Natural killer cell treated with Interleukin-12 subunit alpha and Interleukin-12 subunit beta and Interleukin-15 and Interleukin-18, amount 100 ng/mL, for 72 hours (primary cell): ENCODE data around the gene SGSM2. TPM values are rescaled to one million over a fixed set of nuclear protein-coding genes. Genes with fewer than 3 reads are reported as not detected.

ENCODE experiments used
- ATAC-seq, 2 donors: fragments of 150-1000 bp; cut with Tn5 transposase in 1 of 2; sonication (Bioruptor Pico), chemical (Tn5 transposase) in 1 of 2; 2 replicates each; pipeline ENCODE4 v1.10.0; 2021
- DNase-seq: peaks from one replicate; pipeline ENCODE4 v3.0.0; 2022; ENCODE audit warnings: low spot score
- H3K27ac Mint-ChIP-seq, 2 donors: 1 replicate in 1 of 2; 2 replicates in 1 of 2; pipeline ENCODE4 v1.8.0; 2022; ENCODE audit warnings: mixed read lengths in 2 of 2, mild to moderate bottlenecking in 1 of 2, moderate library complexity in 1 of 2
- H3K27me3 Mint-ChIP-seq, 2 donors: 1 replicate in 1 of 2; 2 replicates in 1 of 2; pipeline ENCODE4 v1.8.0; 2022; ENCODE audit warnings: mixed read lengths in 2 of 2
- H3K36me3 Mint-ChIP-seq: one replicate; pipeline ENCODE4 v1.8.0; 2022; ENCODE audit warnings: mixed read lengths
- H3K4me1 Mint-ChIP-seq, 2 donors: 1 replicate in 1 of 2; 2 replicates in 1 of 2; pipeline ENCODE4 v1.8.0; 2022; ENCODE audit warnings: low read depth in 2 of 2, mixed read lengths in 2 of 2, mild to moderate bottlenecking in 1 of 2
- H3K4me3 Mint-ChIP-seq: one replicate; pipeline ENCODE4 v1.8.0; 2022; ENCODE audit warnings: mixed read lengths
- H3K9me3 Mint-ChIP-seq: 2 replicates; pipeline ENCODE4 v1.8.0; 2022; ENCODE audit warnings: mixed read lengths
- total RNA-seq, 2 donors: library from RNA; stranded (reverse); gene quantifications; one replicate each; pipeline ENCODE4 v1.2.3, GENCODE V29; 2022

Gene SGSM2
- total RNA-seq, 2 donors from 2014 or later = 16.6 to 54.8 TPM

DNA sequence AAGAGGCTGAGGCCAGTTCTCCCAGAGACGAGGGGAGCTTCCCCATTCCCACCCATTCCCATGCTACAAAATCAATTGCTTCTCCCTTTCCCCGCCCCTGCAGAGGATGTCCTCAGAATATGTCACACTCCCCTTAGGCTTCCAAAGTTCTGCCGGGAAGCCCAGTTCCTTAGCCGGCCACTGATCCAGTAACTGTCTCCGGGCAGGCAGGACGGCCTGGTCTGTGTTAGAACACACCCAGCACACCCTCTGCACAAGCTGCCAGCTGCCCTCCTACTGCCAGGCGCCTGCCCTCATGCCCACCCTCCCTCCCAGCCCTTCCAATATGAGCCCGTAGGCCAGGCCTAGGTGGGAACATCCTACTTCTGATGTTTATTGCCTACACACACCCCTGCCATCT, 31.1 kb downstream of the SGSM2 start:
- Mint-ChIP-seq H3K27ac (no peak overlapping the region), H3K4me1 (no peaks in the 10 kb centered on the region), H3K4me3 (no peak overlapping the region), H3K9me3 (no peaks in the 10 kb centered on the region), H3K27me3 (no peaks in the 10 kb centered on the region), H3K36me3 (no peaks in the 10 kb centered on the region)
- no peak for DNase-seq
- no peak for ATAC-seq

DNA sequence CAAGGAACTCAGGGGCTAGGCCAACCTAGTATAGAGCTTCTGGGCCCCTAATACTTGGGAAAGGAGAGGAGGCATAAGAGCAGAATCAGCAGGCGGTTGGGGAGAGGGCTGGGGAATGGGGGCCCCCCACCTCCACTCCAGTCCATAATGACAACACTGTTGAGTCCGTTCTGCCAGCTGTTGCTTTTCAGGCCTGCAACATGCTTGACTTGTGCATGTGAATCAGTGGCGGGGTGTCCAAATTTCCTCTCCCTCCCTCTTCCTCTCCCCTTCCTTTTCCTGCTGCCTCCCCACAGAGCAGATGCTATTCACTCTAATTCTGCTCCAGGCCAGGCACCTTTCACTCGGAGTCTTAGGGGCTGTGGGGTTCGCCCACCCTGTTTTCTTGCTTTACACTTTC, 31.7 kb downstream of the SGSM2 start:
- DNase-seq (no peak), ATAC-seq (no peak)
- Mint-ChIP-seq H3K27me3 (no peaks in the 10 kb centered on the region), H3K9me3 (no peaks in the 10 kb centered on the region), H3K4me3 (no peak overlapping the region), H3K27ac (no peak overlapping the region), H3K36me3 (no peaks in the 10 kb centered on the region), H3K4me1 (no peaks in the 10 kb centered on the region)

DNA sequence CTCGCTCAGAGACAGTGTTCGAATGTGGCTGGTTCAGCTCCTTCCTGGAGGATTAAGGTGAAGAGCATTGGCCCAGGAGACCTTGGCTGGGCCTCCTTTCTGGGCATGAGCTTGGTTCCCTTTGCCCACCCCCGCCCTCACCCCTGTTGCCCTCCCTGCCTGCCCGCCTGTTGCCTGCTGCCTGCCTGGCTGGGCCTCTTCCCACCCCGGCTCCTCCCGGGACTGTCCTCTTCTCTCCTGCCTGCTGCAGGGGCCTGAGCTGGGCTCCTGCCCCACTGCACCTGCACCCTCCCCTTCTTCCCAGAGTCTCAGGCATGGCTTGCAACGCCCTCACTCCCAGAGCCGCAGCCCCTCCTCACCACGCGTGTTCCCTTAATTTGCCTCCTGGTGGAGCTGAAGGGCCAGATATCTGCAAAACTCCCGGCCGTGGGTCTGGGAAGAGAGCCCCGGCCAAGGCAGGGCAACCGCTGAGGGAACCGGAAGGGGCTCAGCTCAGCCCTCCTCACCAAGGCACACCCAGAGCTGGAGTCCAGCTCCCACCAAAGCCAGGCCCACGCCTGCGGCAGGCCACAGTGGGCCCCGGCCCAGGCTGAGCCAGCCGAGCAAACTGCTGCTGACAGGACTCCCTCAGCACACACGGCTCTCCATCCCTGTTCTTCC, 32.4 kb downstream of the SGSM2 start:
- Mint-ChIP-seq H3K4me3 (no peak overlapping the region), H3K27me3 (no peaks in the 10 kb centered on the region)

DNA sequence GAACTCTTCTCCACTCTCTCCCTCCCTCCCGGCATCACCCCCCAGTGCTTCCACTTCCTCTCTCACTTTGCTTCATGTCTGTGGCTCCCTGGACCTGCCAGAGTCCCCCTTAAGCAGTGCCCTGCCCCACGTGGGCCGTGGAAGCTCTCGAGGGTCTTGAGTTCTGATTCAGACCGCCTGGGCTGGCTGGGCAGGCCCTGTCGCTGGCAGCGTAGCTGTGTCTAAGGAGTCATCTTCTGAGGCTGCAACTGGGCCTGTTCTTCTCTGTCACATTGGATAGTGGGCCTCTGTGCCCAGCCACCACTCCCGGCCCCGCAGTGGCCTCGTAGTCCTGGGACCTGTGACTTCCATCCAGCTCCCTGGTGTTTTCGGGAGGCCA, 32.9 kb downstream of the SGSM2 start:
- Mint-ChIP-seq H3K4me1 (no peaks in the 10 kb centered on the region), H3K36me3 (no peaks in the 10 kb centered on the region), H3K27ac (no peak overlapping the region), H3K4me3 (no peak overlapping the region), H3K27me3 (no peaks in the 10 kb centered on the region), H3K9me3 (no peaks in the 10 kb centered on the region)
- DNase-seq (no peak), ATAC-seq (no peak)

More for the DNA sequence above, 32.4 kb downstream of the SGSM2 start:
- Mint-ChIP-seq H3K4me1 (no peaks in the 10 kb centered on the region), H3K9me3 (no peaks in the 10 kb centered on the region), H3K27ac (no peak overlapping the region), H3K36me3 (no peaks in the 10 kb centered on the region)
- no peak for DNase-seq
- ATAC-seq = no peak

DNA sequence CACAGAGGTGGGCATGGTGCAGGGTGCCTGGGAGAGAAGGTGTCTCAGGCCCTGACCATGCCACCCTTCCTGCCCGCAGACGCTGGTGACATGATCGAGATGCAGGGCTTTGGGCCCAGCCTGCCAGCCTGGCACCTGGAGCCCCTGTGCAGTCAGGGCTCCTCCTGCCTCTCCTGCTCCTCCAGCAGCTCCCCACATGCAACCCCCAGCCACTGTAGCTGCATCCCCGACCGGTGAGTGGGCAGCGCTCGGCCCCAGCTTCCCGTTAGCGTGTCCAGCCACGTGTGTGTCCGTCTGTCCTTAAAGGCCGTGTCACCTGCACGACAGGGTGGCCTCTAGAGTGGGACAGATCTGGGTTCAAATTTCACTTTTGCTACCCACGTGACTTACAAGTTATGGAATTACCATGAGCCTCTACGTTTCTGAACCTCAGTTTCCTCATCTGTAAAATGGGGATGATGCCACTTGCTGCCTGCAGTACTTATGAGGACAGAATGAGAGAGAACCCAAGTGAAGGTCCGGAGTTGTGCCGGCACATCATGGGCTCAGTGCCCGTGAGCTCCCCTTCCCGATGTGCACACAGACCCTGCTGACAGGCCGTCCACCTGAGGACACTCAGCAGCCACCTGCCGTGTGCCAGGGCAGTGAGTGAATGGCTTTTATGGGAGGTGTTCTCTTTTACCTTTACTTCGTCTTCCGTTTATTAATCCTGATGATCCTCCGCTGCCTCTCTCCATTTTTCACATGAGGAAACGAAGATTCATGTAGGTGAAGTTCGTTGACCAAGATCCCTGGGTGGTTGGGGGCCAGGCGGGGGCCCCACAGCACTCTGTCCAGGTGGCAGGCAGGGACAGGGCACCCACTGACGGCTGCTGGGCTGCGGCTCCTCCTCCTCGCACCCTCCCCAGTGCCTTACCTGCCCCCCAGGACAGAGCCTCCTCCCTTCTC, 34.2 kb downstream of the SGSM2 start:
- no peak for DNase-seq
- H3K36me3 Mint-ChIP-seq = no peaks in the 10 kb centered on the region
- no peaks in the 10 kb centered on the region for H3K4me1 Mint-ChIP-seq
- ATAC-seq = no peak
- no peak overlapping the region for H3K27ac Mint-ChIP-seq
- H3K27me3 Mint-ChIP-seq = no peaks in the 10 kb centered on the region
- H3K9me3 Mint-ChIP-seq = no peaks in the 10 kb centered on the region
- H3K4me3 Mint-ChIP-seq = no peak overlapping the region

DNA sequence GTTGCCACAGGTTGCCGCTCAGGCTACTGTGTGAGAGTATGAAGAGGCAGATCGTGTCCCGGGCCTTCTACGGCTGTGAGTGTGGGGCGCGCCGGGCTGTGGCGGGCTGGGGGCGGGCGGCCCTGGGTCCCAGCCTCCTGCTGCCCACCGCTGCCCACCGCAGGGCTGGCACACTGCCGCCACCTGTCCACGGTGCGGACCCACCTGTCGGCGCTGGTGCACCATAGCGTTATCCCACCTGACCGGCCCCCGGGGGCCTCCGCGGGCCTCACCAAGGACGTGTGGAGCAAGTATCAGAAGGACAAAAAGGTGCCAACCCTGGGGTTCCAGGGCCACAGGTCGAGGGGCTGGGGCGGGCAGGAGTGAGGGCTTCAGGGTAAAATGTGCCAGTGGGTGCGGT, 34.9 kb downstream of the SGSM2 start:
- Mint-ChIP-seq H3K27ac (no peak overlapping the region), H3K9me3 (no peaks in the 10 kb centered on the region), H3K27me3 (no peaks in the 10 kb centered on the region), H3K4me1 (no peaks in the 10 kb centered on the region), H3K4me3 (no peak overlapping the region), H3K36me3 (no peaks in the 10 kb centered on the region)
- ATAC-seq (no peak), DNase-seq (no peak)

DNA sequence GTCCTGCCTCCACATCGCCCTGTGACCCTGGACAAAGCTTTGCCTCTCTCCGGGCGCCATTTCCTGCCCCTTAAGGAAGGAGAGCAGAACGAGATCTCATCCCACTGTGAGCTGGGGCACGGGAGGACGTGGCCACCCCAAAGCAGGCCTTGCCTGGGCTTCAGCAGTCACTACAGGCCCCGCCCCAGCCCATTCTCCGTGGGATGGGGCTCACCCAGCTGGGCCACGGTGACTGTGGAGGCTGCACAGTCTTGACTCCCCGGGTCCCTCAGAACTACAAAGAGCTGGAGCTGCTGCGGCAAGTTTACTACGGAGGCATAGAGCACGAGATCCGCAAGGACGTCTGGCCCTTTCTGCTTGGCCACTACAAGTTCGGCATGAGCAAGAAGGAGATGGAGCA, 35.4 kb downstream of the SGSM2 start:
- H3K36me3 Mint-ChIP-seq = no peaks in the 10 kb centered on the region
- ATAC-seq (no peak), DNase-seq (no peak)
- H3K27me3 Mint-ChIP-seq = no peaks in the 10 kb centered on the region
- H3K9me3 Mint-ChIP-seq = no peaks in the 10 kb centered on the region
- no peaks in the 10 kb centered on the region for H3K4me1 Mint-ChIP-seq
- no peak overlapping the region for H3K4me3 Mint-ChIP-seq
- no peak overlapping the region for H3K27ac Mint-ChIP-seq

DNA sequence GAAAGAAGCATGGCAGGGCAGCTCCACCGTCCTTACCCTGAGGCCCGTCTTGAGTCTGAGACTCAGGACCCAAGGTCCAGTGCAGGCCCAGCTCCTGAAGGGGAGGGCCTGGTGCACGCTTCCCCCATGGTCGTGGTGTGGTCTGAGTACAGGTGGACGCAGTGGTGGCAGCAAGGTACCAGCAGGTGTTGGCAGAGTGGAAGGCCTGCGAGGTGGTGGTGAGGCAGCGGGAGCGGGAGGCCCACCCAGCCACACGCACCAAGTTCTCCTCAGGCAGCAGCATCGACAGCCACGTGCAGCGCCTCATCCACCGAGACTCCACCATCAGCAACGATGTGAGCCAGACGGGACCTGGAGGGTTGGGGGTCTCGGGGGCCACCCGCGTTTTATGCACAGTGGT, 35.9 kb downstream of the SGSM2 start:
- DNase-seq = no peak
- no peaks in the 10 kb centered on the region for H3K9me3 Mint-ChIP-seq
- no peak overlapping the region for H3K27ac Mint-ChIP-seq
- no peaks in the 10 kb centered on the region for H3K36me3 Mint-ChIP-seq
- H3K27me3 Mint-ChIP-seq = no peaks in the 10 kb centered on the region
- H3K4me3 Mint-ChIP-seq = no peak overlapping the region
- H3K4me1 Mint-ChIP-seq = no peaks in the 10 kb centered on the region
- no peak for ATAC-seq

DNA sequence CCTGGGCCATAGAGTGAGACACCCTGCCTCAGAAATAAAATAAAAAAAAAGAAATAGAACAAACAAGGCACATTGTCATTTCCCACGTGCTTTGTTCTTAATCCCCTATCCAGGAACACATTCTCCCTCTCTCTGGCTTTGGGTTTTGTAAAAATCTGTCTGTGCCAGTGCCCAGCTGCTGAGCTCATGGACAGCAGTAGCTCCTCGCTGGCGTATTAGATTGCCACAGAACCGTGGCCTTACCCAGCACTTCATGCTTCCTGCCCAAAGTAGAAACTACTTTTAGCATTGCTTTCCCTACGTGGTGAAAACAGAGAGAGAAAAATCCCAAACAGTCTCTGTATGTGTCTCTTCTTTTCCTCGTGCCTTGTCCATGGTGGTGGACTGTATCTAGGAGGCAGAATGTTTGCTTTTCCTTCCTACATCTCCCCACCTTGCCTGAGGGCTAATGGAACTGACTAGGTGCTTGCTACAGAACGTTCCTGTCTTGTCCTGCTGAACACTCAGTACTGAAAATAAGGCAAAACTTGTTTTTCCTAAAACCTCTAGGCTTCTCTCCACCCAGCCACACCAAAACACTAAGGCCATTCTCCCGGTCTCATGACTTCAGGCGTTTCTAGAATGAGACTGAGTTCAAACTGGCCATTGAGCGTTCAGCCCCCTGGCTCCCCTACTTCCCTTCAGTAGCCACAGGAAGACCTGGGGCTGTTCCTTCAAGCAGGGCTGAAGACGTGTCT, 37.4 kb downstream of the SGSM2 start:
- H3K27me3 Mint-ChIP-seq = no peaks in the 10 kb centered on the region
- H3K36me3 Mint-ChIP-seq = no peaks in the 10 kb centered on the region
- no peaks in the 10 kb centered on the region for H3K4me1 Mint-ChIP-seq
- H3K4me3 Mint-ChIP-seq = no peak overlapping the region
- H3K27ac Mint-ChIP-seq = no peak overlapping the region
- no peaks in the 10 kb centered on the region for H3K9me3 Mint-ChIP-seq
- ATAC-seq (no peak), DNase-seq (no peak)

DNA sequence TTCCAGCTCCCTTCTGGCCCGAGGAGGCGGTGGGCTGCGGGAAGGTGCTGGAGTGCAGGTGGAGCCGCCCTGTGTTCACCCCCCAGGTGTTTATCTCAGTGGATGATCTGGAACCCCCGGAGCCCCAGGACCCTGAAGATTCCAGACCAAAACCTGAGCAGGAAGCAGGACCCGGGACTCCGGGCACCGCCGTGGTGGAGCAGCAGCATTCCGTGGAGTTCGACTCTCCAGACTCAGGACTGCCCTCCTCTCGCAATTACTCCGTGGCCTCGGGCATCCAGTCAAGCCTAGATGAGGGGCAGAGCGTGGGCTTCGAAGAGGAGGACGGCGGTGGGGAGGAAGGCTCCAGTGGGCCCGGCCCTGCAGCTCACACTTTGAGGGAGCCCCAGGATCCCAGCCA, 38.1 kb downstream of the SGSM2 start:
- Mint-ChIP-seq H3K4me1 (no peaks in the 10 kb centered on the region), H3K9me3 (no peaks in the 10 kb centered on the region), H3K27me3 (no peaks in the 10 kb centered on the region), H3K36me3 (no peaks in the 10 kb centered on the region), H3K4me3 (no peak overlapping the region), H3K27ac (no peak overlapping the region)
- no peak for DNase-seq
- ATAC-seq = no peak

DNA sequence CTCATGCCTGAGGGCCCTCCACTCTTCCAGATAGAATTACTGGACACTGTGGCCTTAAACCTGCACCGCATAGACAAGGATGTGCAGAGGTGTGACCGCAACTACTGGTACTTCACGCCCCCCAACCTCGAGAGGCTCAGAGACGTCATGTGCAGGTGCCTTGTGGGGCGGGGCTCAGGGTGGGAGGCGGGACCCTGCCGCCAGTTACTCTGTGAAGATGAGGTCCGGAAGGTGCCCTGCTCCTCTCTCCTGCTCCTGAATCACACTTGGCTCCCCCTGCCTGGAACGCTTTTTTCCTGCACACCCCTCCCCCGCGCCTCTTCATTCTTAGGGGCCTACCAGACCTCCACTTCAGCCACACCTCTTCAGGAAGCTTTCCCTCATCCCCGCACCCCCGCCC, 38.8 kb downstream of the SGSM2 start:
- no peak overlapping the region for H3K27ac Mint-ChIP-seq
- H3K27me3 Mint-ChIP-seq = no peaks in the 10 kb centered on the region
- no peaks in the 10 kb centered on the region for H3K36me3 Mint-ChIP-seq
- no peaks in the 10 kb centered on the region for H3K4me1 Mint-ChIP-seq
- no peaks in the 10 kb centered on the region for H3K9me3 Mint-ChIP-seq
- DNase-seq (no peak), ATAC-seq (no peak)
- H3K4me3 Mint-ChIP-seq = no peak overlapping the region

DNA sequence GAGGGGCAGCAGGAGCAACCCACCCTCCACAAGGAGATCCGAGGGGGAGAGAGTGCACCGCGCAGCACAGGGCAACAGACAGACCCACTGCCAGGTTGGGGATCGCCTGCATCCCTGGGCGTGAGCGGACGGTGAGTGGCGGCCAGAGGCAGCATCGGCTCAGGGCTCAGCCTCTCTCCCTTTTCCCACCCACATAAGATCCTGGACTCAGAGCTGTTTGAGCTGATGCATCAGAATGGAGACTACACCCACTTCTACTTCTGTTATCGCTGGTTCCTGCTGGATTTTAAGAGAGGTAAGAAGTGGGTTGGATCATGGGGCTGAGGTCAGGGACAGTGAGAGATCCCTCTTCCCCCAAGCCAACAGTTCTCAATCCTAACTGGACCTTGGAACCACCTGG, 40.4 kb downstream of the SGSM2 start:
- H3K4me1 Mint-ChIP-seq = no peaks in the 10 kb centered on the region
- H3K4me3 Mint-ChIP-seq = no peak overlapping the region
- H3K27me3 Mint-ChIP-seq = no peaks in the 10 kb centered on the region
- H3K27ac Mint-ChIP-seq = no peak overlapping the region
- no peak for ATAC-seq
- no peak for DNase-seq
- H3K9me3 Mint-ChIP-seq = no peaks in the 10 kb centered on the region
- H3K36me3 Mint-ChIP-seq = no peaks in the 10 kb centered on the region

DNA sequence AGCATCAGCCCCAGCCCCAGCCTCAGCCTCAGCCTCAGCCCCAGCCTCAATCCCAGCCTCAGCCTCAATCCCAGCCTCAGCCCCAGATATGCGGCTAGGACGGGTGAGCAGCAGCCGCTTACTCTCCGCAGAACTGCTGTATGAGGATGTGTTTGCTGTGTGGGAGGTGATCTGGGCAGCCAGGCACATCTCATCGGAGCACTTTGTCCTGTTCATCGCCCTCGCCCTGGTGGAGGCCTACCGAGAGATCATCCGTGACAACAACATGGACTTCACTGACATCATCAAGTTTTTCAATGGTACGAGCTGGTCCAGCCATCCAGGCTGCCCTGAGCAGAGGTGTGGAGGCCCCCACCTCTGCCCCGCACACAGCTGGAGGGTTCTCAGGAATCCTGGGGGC, 41.6 kb downstream of the SGSM2 start:
- H3K27me3 Mint-ChIP-seq = no peaks in the 10 kb centered on the region
- no peaks in the 10 kb centered on the region for H3K4me1 Mint-ChIP-seq
- DNase-seq (no peak), ATAC-seq (no peak)
- H3K9me3 Mint-ChIP-seq = no peaks in the 10 kb centered on the region
- no peak overlapping the region for H3K4me3 Mint-ChIP-seq
- H3K36me3 Mint-ChIP-seq = no peaks in the 10 kb centered on the region
- H3K27ac Mint-ChIP-seq = no peak overlapping the region
